Right ventricle myocardium inferior (tissue), 1 donor: ENCODE results near the gene PNPLA5. TPM values are rescaled to one million over a fixed set of nuclear protein-coding genes. Genes with fewer than 3 reads are reported as not detected.
A peak's percentile ranks its signal among the peaks of the same experiment; 100 is the strongest.

Experiments
- ATAC-seq: fragments of 200-7000 bp; cut with Tn5 transposase; one replicate; pipeline ENCODE4 v1.9.1; 2020; ENCODE audit warnings: mild to moderate bottlenecking, moderate library complexity
- DNase-seq: peaks from one replicate; pipeline ENCODE4 v3.0.0; 2021; ENCODE audit errors: missing footprints
- intact Hi-C: fragments of 100-400 bp; cut with DNase I; formaldehyde crosslinking; loops from one replicate; pipeline ENCODE4 v1.11.0; 2022
- total RNA-seq: library from RNA; stranded (reverse); fragmentation: NEBNext Ultra II Directional; extraction: Animal tissue kit (Norgen Biotek cat#: 25700); gene quantifications from one replicate; pipeline ENCODE4 v1.2.1, GENCODE V29; 2021
- donor health status: DM: no; HTN: yes; CAD: no; lungs with severe emphysema.

The PNPLA5 gene
- total RNA-seq, 1 donor from 2014 or later: not detected

DNA sequence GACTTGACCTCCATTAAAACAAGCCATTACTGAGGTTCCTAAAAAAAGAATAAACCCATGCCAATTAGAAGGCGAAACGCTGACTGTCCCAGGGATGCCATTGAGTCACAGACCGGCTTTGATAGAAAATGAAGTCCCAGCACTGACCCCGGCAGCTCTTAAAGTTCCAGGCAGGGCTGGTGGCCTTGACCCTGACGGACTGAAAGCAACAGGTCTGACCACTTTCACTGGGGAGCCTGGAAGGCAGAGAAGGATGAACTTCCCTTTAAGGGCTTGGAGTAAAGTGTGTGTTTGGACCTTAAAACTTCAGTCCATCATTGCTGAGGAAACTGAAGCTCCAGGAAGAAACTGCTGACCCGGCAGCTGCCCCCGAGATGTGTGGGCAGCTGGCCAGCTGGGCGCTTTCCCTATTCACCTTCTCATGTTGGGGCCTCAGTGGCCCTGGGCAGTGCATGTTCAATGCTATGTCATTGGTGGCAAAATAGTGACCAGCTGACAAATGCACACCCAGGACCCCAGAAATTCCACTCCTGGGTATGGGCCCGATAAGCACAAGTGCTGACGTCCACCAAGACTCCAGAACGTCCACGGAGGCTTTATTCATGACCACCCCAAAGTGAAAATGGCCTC is 60.8 kb downstream of the PNPLA5 start:
- ATAC-seq (no peak), DNase-seq (no peak)
- intact Hi-C loops: no loop called here

DNA sequence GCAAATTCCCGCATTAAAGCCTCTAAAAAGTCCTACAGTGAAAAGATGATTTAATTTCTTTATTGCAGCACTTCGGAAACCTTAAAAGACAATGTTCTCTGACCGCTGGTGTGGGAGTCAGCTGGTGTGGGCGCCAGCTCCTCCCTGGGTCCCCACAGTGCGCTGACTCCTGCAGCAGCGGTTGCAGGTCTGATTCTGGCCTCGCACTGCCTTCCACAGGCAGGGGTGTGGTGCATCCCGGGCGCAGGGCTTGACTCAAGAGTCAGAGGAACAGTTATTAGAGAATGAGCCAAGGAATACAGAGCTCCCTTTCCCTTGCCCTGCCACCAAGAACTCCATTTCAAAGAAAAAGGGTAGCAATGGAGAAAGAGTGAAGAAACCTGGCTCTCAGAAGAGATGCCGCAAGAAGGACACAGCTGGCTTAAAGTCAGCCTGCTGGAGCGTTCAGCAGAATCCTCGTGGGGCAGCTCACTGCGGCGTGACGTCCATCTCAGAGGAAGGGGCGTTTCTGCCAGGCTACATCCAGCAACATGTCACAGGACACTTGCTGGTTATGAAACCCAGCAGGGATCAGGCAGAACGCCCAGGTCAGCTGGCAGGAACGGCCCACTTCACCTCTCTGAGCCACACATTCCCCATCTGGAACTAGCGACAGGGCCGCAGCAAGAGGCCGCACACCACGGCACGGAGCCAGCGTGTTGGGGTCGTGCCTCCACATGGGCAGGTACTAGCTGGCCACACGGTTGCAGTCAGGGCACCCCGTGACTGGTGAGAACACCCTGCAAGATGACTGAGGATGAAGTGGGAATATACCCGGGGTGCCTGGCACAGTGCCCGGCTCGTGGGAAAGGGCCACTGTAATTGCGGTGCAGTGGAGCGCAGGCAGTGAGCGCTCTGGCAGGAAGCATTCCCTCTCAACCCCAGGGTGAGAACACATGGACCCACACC is 61.6 kb downstream of the PNPLA5 start:
- DNase-seq (peak; percentile 91), ATAC-seq (peak; percentile 80)
- intact Hi-C loops: no loop called here

Other genes starting within 250 kb of the PNPLA5 start
- 1.2 TPM for gene EFCAB6, start 79.7 kb downstream of the PNPLA5 start, total RNA-seq
- gene SULT4A1, start 29.5 kb downstream of the PNPLA5 start, total RNA-seq: 0.14 TPM
- gene PNPLA3, start 31.8 kb upstream of the PNPLA5 start, total RNA-seq: 0.46 TPM
- gene SAMM50, start 63.4 kb upstream of the PNPLA5 start, total RNA-seq: 73.1 TPM
- gene PARVB, start 132.3 kb upstream of the PNPLA5 start, total RNA-seq: 197 TPM